ENCODE measurements around the gene SYPL2.

Gene SYPL2

GRCh38 chr1:109508001-109508872 lies 41.9 kb downstream of the SYPL2 start:
- H3K4me3 Mint-ChIP-seq = peak overlapping the region; percentile 79
- H3K4me1 Mint-ChIP-seq (ENCODE audit: low read depth) = peaks cover 27% of the 10 kb centered on the region
- H3K27ac Mint-ChIP-seq = no peak overlapping the region
- peaks cover 4% of the 10 kb centered on the region for H3K36me3 Mint-ChIP-seq (ENCODE audit: low read depth)
- H3K9me3 Mint-ChIP-seq = no peaks in the 10 kb centered on the region
- H3K27me3 Mint-ChIP-seq (ENCODE audit: low read depth) = peaks cover 45% of the 10 kb centered on the region

GRCh38 chr1:109508873-109509175 lies 42.5 kb downstream of the SYPL2 start:
- no peak overlapping the region for H3K27ac Mint-ChIP-seq
- no peaks in the 10 kb centered on the region for H3K9me3 Mint-ChIP-seq
- peak overlapping the region; percentile 79 for H3K4me3 Mint-ChIP-seq
- H3K36me3 Mint-ChIP-seq (ENCODE audit: low read depth) = peaks cover 4% of the 10 kb centered on the region
- H3K27me3 Mint-ChIP-seq (ENCODE audit: low read depth) = peaks cover 47% of the 10 kb centered on the region
- peaks cover 25% of the 10 kb centered on the region for H3K4me1 Mint-ChIP-seq (ENCODE audit: low read depth)

- peaks cover 47% of the 10 kb centered on the region for H3K27me3 Mint-ChIP-seq (ENCODE audit: low read depth)
Measured at GRCh38 chr1:109509176-109510134, 43.1 kb downstream of the SYPL2 start, which contains the start of gene AMIGO1. Gene AMIGO1, minus strand, starts transcription at chr1:109509727. Its CDS starts 815 bp downstream, at chr1:109508912.

GRCh38 chr1:109513110-109513710 lies 46.9 kb downstream of the SYPL2 start:
- H3K27ac Mint-ChIP-seq = no peak overlapping the region
- H3K4me1 Mint-ChIP-seq (ENCODE audit: low read depth) = peaks cover 19% of the 10 kb centered on the region
- H3K27me3 Mint-ChIP-seq (ENCODE audit: low read depth) = peaks cover 51% of the 10 kb centered on the region
- H3K4me3 Mint-ChIP-seq = no peak overlapping the region
- H3K9me3 Mint-ChIP-seq = no peaks in the 10 kb centered on the region
- H3K36me3 Mint-ChIP-seq (ENCODE audit: low read depth) = peaks cover 2% of the 10 kb centered on the region

More at GRCh38 chr1:109509176-109510134, 43.1 kb downstream of the SYPL2 start, which contains the start of gene AMIGO1:
- H3K27ac Mint-ChIP-seq = no peak within 1 kb of the TSS
- H3K36me3 Mint-ChIP-seq (ENCODE audit: low read depth) = peaks cover 2% of the 10 kb centered on the region
- H3K4me1 Mint-ChIP-seq (ENCODE audit: low read depth) = peaks cover 22% of the 10 kb centered on the region
- peak within 1 kb of the TSS; percentile 82 for H3K4me3 Mint-ChIP-seq
- H3K9me3 Mint-ChIP-seq = no peaks in the 10 kb centered on the region

GRCh38 chr1:109514846-109515245 lies 48.5 kb downstream of the SYPL2 start:
- Mint-ChIP-seq H3K36me3 (ENCODE audit: low read depth) (peaks cover 2% of the 10 kb centered on the region), H3K27me3 (ENCODE audit: low read depth) (peaks cover 39% of the 10 kb centered on the region), H3K27ac (no peak overlapping the region), H3K4me3 (no peak overlapping the region), H3K4me1 (ENCODE audit: low read depth) (peaks cover 9% of the 10 kb centered on the region), H3K9me3 (no peaks in the 10 kb centered on the region)

GRCh38 chr1:109516872-109517271 lies 50.5 kb downstream of the SYPL2 start:
- Mint-ChIP-seq H3K4me3 (no peak overlapping the region), H3K9me3 (no peaks in the 10 kb centered on the region), H3K27me3 (ENCODE audit: low read depth) (peaks cover 31% of the 10 kb centered on the region), H3K4me1 (ENCODE audit: low read depth) (peaks cover 2% of the 10 kb centered on the region), H3K36me3 (ENCODE audit: low read depth) (no peaks in the 10 kb centered on the region), H3K27ac (no peak overlapping the region)

- H3K9me3 Mint-ChIP-seq = no peaks in the 10 kb centered on the region
- H3K4me1 Mint-ChIP-seq (ENCODE audit: low read depth) = no peaks in the 10 kb centered on the region
- H3K27me3 Mint-ChIP-seq (ENCODE audit: low read depth) = peaks cover 35% of the 10 kb centered on the region
- no peak overlapping the region for H3K4me3 Mint-ChIP-seq
- H3K27ac Mint-ChIP-seq = no peak overlapping the region
- no peaks in the 10 kb centered on the region for H3K36me3 Mint-ChIP-seq (ENCODE audit: low read depth)
Measured at GRCh38 chr1:109517337-109517736, 51.0 kb downstream of the SYPL2 start.

- H3K36me3 Mint-ChIP-seq (ENCODE audit: low read depth) = no peaks in the 10 kb centered on the region
- H3K9me3 Mint-ChIP-seq = no peaks in the 10 kb centered on the region
- H3K4me1 Mint-ChIP-seq (ENCODE audit: low read depth) = no peaks in the 10 kb centered on the region
- no peak overlapping the region for H3K4me3 Mint-ChIP-seq
- no peak overlapping the region for H3K27ac Mint-ChIP-seq
- H3K27me3 Mint-ChIP-seq (ENCODE audit: low read depth) = peaks cover 33% of the 10 kb centered on the region
Measured at GRCh38 chr1:109521002-109521951, 54.9 kb downstream of the SYPL2 start.

GRCh38 chr1:109522026-109522425 lies 55.7 kb downstream of the SYPL2 start:
- no peaks in the 10 kb centered on the region for H3K9me3 Mint-ChIP-seq
- H3K27me3 Mint-ChIP-seq (ENCODE audit: low read depth) = peaks cover 34% of the 10 kb centered on the region
- no peak overlapping the region for H3K4me3 Mint-ChIP-seq
- H3K36me3 Mint-ChIP-seq (ENCODE audit: low read depth) = no peaks in the 10 kb centered on the region
- H3K4me1 Mint-ChIP-seq (ENCODE audit: low read depth) = no peaks in the 10 kb centered on the region
- no peak overlapping the region for H3K27ac Mint-ChIP-seq

- no peaks in the 10 kb centered on the region for H3K4me1 Mint-ChIP-seq (ENCODE audit: low read depth)
- no peak overlapping the region for H3K27ac Mint-ChIP-seq
- peaks cover 35% of the 10 kb centered on the region for H3K27me3 Mint-ChIP-seq (ENCODE audit: low read depth)
- no peaks in the 10 kb centered on the region for H3K9me3 Mint-ChIP-seq
- no peak overlapping the region for H3K4me3 Mint-ChIP-seq
- no peaks in the 10 kb centered on the region for H3K36me3 Mint-ChIP-seq (ENCODE audit: low read depth)
Measured at GRCh38 chr1:109523706-109524105, 57.4 kb downstream of the SYPL2 start.

GRCh38 chr1:109527098-109527811 lies 60.9 kb downstream of the SYPL2 start:
- no peaks in the 10 kb centered on the region for H3K9me3 Mint-ChIP-seq
- H3K4me1 Mint-ChIP-seq (ENCODE audit: low read depth) = peaks cover 14% of the 10 kb centered on the region
- no peak overlapping the region for H3K27ac Mint-ChIP-seq
- peaks cover 21% of the 10 kb centered on the region for H3K27me3 Mint-ChIP-seq (ENCODE audit: low read depth)
- no peak overlapping the region for H3K4me3 Mint-ChIP-seq
- no peaks in the 10 kb centered on the region for H3K36me3 Mint-ChIP-seq (ENCODE audit: low read depth)

- H3K36me3 Mint-ChIP-seq (ENCODE audit: low read depth) = no peaks in the 10 kb centered on the region
- peaks cover 16% of the 10 kb centered on the region for H3K27me3 Mint-ChIP-seq (ENCODE audit: low read depth)
- no peak overlapping the region for H3K4me3 Mint-ChIP-seq
- H3K4me1 Mint-ChIP-seq (ENCODE audit: low read depth) = peaks cover 20% of the 10 kb centered on the region
- H3K9me3 Mint-ChIP-seq = no peaks in the 10 kb centered on the region
- H3K27ac Mint-ChIP-seq = no peak overlapping the region
Measured at GRCh38 chr1:109527846-109528695, 61.7 kb downstream of the SYPL2 start.

Data from T-helper 1 cell treated with Interleukin-12 subunit alpha and Interleukin-12 subunit beta and Interleukin-4 antibody, amounts not matched to agents 30 μg/mL and 1 μg/mL, for 36 hours (primary cell).